ENCODE results near the gene LRCOL1.

LRCOL1 gene

GRCh38 chr12:132618683-132619043 is 8.3 kb upstream of the LRCOL1 start, which contains the start of gene P2RX2:
Gene P2RX2 (plus strand): TSS chr12:132618776. CDS start chr12:132618817, 41 bp downstream.
- no peak for DNase-seq

- DNase-seq: no peak
Observed at GRCh38 chr12:132617822-132618682, 7.7 kb upstream of the LRCOL1 start.

- no peak for DNase-seq
Observed at GRCh38 chr12:132617135-132617701, 6.8 kb upstream of the LRCOL1 start.

- DNase-seq: no peak
Observed at GRCh38 chr12:132615579-132616038, 5.2 kb upstream of the LRCOL1 start.

- DNase-seq: peak; percentile 85 to 86
Observed at GRCh38 chr12:132614861-132615578, 4.6 kb upstream of the LRCOL1 start.

GRCh38 chr12:132614029-132614428 is 3.6 kb upstream of the LRCOL1 start:
- no peak for DNase-seq

GRCh38 chr12:132611620-132612019 is 1.2 kb upstream of the LRCOL1 start:
- DNase-seq: no peak

GRCh38 chr12:132610866-132611602 is 652 bp upstream of the LRCOL1 start:
- no peak for DNase-seq

- no peak for DNase-seq
Observed at GRCh38 chr12:132608231-132609171, 1.9 kb downstream of the LRCOL1 start.

- no peak for DNase-seq
Observed at GRCh38 chr12:132606927-132607326, 3.5 kb downstream of the LRCOL1 start.

GRCh38 chr12:132606466-132606865 is 3.9 kb downstream of the LRCOL1 start:
- no peak for DNase-seq

GRCh38 chr12:132605892-132606291 is 4.5 kb downstream of the LRCOL1 start:
- DNase-seq: no peak

GRCh38 chr12:132604668-132605441 is 5.5 kb downstream of the LRCOL1 start:
- DNase-seq: no peak

GRCh38 chr12:132604151-132604618 is 6.2 kb downstream of the LRCOL1 start:
- no peak for DNase-seq

GRCh38 chr12:132603240-132604150 is 6.9 kb downstream of the LRCOL1 start:
- DNase-seq: no peak

- no peak for DNase-seq
Observed at GRCh38 chr12:132602572-132603239, 7.7 kb downstream of the LRCOL1 start.

- DNase-seq: no peak
Observed at GRCh38 chr12:132601171-132601883, 9.1 kb downstream of the LRCOL1 start.
